Tibial nerve (tissue), 3 donors: Measurements from ENCODE around the gene ALG11.

ENCODE experiments used
- POLR2A ChIP-seq, 2 donors: fragments of 450-650 bp; IDR thresholded peaks; one replicate each; pipeline ENCODE4 v1.6.1; 2017; ENCODE audit warnings: antibody characterized with exemption in 2 of 2, mild to moderate bottlenecking in 2 of 2, moderate library complexity in 2 of 2
- TF ChIP-seq, protein P1 (sequence below), 5 experiments: fragments of 200-600 bp in 3 of 5; fragments of 450-650 bp in 2 of 5; sonication (generic) in 3 of 5; IDR thresholded peaks; one replicate each; pipeline ENCODE4 v1.5.1; 2016 to 2019; ENCODE audit warnings: antibody characterized with exemption in 5 of 5, mild to moderate bottlenecking in 3 of 5, moderate library complexity in 2 of 5

DNA sequence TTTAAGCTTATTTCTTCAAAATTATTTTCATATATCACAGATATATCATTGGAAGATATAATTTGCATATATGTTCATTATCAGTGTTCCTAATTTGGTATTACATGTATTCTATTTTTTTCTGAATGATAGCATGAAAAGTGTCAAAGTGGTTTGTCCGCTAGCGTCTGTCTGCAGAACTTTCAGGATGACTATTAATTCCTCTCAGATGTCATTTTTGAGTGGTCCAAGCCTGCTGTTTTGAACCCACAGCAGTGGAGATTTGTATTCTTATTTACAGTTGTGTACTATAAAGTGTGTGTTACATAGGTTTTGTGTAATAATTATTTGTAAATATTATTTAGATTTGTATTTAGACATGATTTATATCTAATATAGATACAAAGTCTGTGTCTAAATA lies 20.8 kb downstream of the ALG11 start:
- TF ChIP-seq, protein P1, sequence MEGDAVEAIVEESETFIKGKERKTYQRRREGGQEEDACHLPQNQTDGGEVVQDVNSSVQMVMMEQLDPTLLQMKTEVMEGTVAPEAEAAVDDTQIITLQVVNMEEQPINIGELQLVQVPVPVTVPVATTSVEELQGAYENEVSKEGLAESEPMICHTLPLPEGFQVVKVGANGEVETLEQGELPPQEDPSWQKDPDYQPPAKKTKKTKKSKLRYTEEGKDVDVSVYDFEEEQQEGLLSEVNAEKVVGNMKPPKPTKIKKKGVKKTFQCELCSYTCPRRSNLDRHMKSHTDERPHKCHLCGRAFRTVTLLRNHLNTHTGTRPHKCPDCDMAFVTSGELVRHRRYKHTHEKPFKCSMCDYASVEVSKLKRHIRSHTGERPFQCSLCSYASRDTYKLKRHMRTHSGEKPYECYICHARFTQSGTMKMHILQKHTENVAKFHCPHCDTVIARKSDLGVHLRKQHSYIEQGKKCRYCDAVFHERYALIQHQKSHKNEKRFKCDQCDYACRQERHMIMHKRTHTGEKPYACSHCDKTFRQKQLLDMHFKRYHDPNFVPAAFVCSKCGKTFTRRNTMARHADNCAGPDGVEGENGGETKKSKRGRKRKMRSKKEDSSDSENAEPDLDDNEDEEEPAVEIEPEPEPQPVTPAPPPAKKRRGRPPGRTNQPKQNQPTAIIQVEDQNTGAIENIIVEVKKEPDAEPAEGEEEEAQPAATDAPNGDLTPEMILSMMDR (IDR thresholded peaks at IDR 0.05), result no peak
- no peak for TF ChIP-seq POLR2A (IDR thresholded peaks at IDR 0.05)
